ENCODE data around the gene NOCT. TPM values are rescaled to one million over a fixed set of nuclear protein-coding genes. Genes with fewer than 3 reads are reported as not detected.

The NOCT gene
- 7.8 to 10.6 TPM (median 9.1 TPM) in 5 replicates for total RNA-seq (2022; extraction: Qiagen RNA extraction)

GRCh38 chr4:139015269-139015947 lies at the start of gene NOCT:
TSS of gene NOCT (plus strand) at chr4:139015781. CDS start at chr4:139015982, 201 bp downstream.

Other genes starting within 250 kb of the NOCT start
- 9.8 to 13.4 TPM (median 11.0 TPM) in 5 replicates for gene ELF2, start 161.4 kb downstream of the NOCT start, total RNA-seq (2022; extraction: Qiagen RNA extraction)

Data from A549 treated with Mapracorat at 1 μM for 4 hours (cell line).